Breast epithelium (tissue), 4 donors: ENCODE measurements around the gene DAPK1. TPM values are rescaled to one million over a fixed set of nuclear protein-coding genes. Genes with fewer than 3 reads are reported as not detected.

ENCODE experiments used
- DNase-seq, 2 donors: peaks; one replicate each; pipeline ENCODE4 v3.0.0-alpha.2; 2019; ENCODE audit warnings: low spot score in 2 of 2
- H3K27ac ChIP-seq, 2 donors: fragments of 200-600 bp; sonication (generic) in 1 of 2; one replicate each; pipeline ENCODE4 v1.5.1; 2016 to 2019; ENCODE audit warnings: mild to moderate bottlenecking in 1 of 2
- H3K27me3 ChIP-seq, 2 donors: fragments of 200-600 bp; sonication (generic) in 1 of 2; one replicate each; pipeline versions ENCODE4 v1.5.1 to v1.6.0; 2017 to 2019; ENCODE audit warnings: control low read depth in 1 of 2, mild to moderate bottlenecking in 1 of 2
- H3K36me3 ChIP-seq: fragments of 200-600 bp; one replicate; pipeline ENCODE4 v1.5.1; 2019
- H3K4me1 ChIP-seq, 2 donors: fragments of 200-600 bp; sonication (generic); one replicate each; pipeline ENCODE4 v1.5.1; 2016 to 2019; ENCODE audit warnings: control low read depth in 1 of 2
- H3K4me3 ChIP-seq, 3 donors: fragments of 200-600 bp; sonication (generic); 1 replicate in 2 of 3; 2 replicates in 1 of 3; pipeline ENCODE4 v1.5.1; 2016 to 2019; ENCODE audit warnings: mild to moderate bottlenecking in 3 of 3, moderate library complexity in 2 of 3
- H3K9me3 ChIP-seq, 2 donors: fragments of 200-600 bp; sonication (generic) in 1 of 2; one replicate each; pipeline ENCODE4 v1.5.1; 2016 to 2019; ENCODE audit warnings: control low read depth in 1 of 2
- POLR2A ChIP-seq: fragments of 450-650 bp; IDR thresholded peaks from one replicate; pipeline ENCODE4 v1.6.1; 2016; ENCODE audit warnings: antibody characterized with exemption, mild to moderate bottlenecking, moderate library complexity
- POLR2AphosphoS5 ChIP-seq, 3 donors: sonication (generic); formaldehyde crosslinking; IDR thresholded peaks; one replicate each; pipeline ENCODE4 v1.6.1; 2017; ENCODE audit warnings: antibody characterized with exemption in 3 of 3
- intact Hi-C: fragments of 100-400 bp; cut with DNase I; formaldehyde crosslinking; loops from one replicate; pipeline ENCODE4 v1.15.1; 2023; ENCODE audit warnings: low total_unique reads
- total RNA-seq, 3 donors: library from RNA; depleted of rRNA; stranded (reverse); fragments of >200 nt; gene quantifications; one replicate each; pipeline ENCODE4 v1.1.0, GENCODE V29; 2016
- TF ChIP-seq, protein P1 (sequence below), 3 donors: fragments of 450-650 bp; IDR thresholded peaks; one replicate each; pipeline ENCODE4 v1.5.1; 2016 to 2017; ENCODE audit warnings: antibody characterized with exemption in 3 of 3, mild to moderate bottlenecking in 3 of 3, moderate library complexity in 3 of 3

The DAPK1 gene
- 10 to 100 TPM; 14.7 to 42.6 (median 34.5) TPM for total RNA-seq

DNA sequence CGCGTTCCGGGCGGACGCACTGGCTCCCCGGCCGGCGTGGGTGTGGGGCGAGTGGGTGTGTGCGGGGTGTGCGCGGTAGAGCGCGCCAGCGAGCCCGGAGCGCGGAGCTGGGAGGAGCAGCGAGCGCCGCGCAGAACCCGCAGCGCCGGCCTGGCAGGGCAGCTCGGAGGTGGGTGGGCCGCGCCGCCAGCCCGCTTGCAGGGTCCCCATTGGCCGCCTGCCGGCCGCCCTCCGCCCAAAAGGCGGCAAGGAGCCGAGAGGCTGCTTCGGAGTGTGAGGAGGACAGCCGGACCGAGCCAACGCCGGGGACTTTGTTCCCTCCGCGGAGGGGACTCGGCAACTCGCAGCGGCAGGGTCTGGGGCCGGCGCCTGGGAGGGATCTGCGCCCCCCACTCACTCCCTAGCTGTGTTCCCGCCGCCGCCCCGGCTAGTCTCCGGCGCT is at the start of gene DAPK1:
Gene DAPK1, plus strand, starts transcription at position 264 of the 442 bp plus-strand sequence. CDS start 1,211 bp downstream, outside the sequence.
- Histone ChIP-seq H3K36me3 (no peaks in the 10 kb centered on the region), H3K9me3 (no peaks in the 10 kb centered on the region), H3K4me1 (peaks cover 7 to 8% of the 10 kb centered on the region in 2 donors), H3K4me3 (peak within 1 kb of the TSS; percentile 58 to 80 (median 74)), H3K27ac (peak within 1 kb of the TSS; percentile 50 to 59), H3K27me3 (peaks cover 0 to 34% of the 10 kb centered on the region in 2 donors)
- no peak for DNase-seq
- TF ChIP-seq POLR2A (no peak), POLR2AphosphoS5 (IDR thresholded peaks at IDR 0.05) (no peak)
- TF ChIP-seq, protein P1, sequence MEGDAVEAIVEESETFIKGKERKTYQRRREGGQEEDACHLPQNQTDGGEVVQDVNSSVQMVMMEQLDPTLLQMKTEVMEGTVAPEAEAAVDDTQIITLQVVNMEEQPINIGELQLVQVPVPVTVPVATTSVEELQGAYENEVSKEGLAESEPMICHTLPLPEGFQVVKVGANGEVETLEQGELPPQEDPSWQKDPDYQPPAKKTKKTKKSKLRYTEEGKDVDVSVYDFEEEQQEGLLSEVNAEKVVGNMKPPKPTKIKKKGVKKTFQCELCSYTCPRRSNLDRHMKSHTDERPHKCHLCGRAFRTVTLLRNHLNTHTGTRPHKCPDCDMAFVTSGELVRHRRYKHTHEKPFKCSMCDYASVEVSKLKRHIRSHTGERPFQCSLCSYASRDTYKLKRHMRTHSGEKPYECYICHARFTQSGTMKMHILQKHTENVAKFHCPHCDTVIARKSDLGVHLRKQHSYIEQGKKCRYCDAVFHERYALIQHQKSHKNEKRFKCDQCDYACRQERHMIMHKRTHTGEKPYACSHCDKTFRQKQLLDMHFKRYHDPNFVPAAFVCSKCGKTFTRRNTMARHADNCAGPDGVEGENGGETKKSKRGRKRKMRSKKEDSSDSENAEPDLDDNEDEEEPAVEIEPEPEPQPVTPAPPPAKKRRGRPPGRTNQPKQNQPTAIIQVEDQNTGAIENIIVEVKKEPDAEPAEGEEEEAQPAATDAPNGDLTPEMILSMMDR (IDR thresholded peaks at IDR 0.05) = no peak
- intact Hi-C loops = no loop called here

DNA sequence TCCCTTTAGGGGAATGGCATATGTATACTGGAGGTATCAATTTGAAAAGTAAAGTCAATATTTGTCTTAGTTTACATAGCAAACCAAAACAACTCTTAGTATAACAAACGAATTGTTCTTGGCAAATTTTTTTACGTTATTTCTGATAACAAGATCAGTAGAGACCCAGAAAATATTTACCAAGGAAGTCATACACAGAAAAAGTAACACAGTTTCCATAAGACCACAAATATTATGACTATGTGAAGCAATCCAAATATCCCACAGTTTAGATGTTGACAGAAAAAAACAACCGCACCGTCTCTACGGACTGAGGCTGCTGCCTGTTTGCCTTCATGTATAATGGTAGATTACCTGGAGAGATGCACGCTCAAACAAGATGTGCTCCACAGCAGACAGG is 46.5 kb upstream of the DAPK1 start:
- no peaks in the 10 kb centered on the region for H3K4me1 ChIP-seq
- DNase-seq = no peak
- intact Hi-C loops = no loop called here
- no peak overlapping the region for H3K4me3 ChIP-seq
- H3K27me3 ChIP-seq = peaks cover 0 to 2% of the 10 kb centered on the region in 2 donors
- no peak overlapping the region for H3K27ac ChIP-seq
- no peaks in the 10 kb centered on the region for H3K36me3 ChIP-seq
- TF ChIP-seq POLR2A (no peak), POLR2AphosphoS5 (IDR thresholded peaks at IDR 0.05) (no peak)
- TF ChIP-seq, protein P1 (IDR thresholded peaks at IDR 0.05) = no peak
- H3K9me3 ChIP-seq = peaks cover 12 to 19% of the 10 kb centered on the region in 2 donors

DNA sequence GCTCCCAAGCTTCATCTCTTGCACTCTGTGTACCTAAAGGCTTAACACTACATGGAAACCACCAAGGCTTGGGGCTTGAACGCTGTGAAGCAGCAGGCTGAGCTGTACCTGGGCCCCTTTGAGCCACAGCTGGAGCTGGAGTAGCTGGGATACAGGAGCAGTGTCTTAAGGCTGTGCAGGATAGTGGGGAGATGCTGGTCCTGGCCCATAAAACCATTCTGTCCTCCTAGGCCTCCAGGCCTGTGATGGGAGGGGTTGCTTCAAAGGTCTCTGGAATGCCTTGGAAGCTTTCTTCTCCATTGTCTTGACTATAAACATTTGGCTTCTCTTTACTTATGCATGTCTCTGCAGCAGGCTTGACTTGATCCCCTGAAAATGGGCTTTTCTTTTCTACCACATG is 42.3 kb upstream of the DAPK1 start:
- intact Hi-C loops = no loop called here
- no peaks in the 10 kb centered on the region for H3K4me1 ChIP-seq
- H3K27ac ChIP-seq = no peak overlapping the region

DNA sequence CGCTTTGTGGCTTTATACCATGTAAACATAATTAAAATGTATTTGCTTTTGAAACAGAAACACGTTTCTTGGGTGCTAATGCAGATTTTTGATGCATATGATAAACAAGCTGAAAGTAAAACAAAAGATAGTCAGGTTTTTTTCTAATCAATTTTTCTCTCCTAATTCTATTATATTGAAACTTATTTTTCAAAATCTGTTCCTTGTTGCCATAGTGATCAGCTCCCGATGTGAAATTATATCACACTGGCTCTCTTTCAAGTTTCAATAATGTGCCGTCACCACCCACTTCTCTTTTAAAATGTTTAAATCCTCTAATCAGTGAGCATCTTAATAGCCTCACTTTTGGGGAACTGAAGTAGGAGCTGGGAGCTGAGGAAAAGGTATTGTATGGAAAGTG is 36.4 kb upstream of the DAPK1 start:
- Histone ChIP-seq H3K9me3 (peaks cover 0 to 5% of the 10 kb centered on the region in 2 donors), H3K4me3 (no peak overlapping the region), H3K27me3 (no peaks in the 10 kb centered on the region), H3K27ac (no peak overlapping the region), H3K4me1 (no peaks in the 10 kb centered on the region), H3K36me3 (no peaks in the 10 kb centered on the region)
- TF ChIP-seq, protein P1 (IDR thresholded peaks at IDR 0.05) = no peak
- no peak for TF ChIP-seq POLR2AphosphoS5 (IDR thresholded peaks at IDR 0.05)
- no peak for TF ChIP-seq POLR2A
- no peak for DNase-seq
- intact Hi-C loops = no loop called here

More for the DNA sequence above, 42.3 kb upstream of the DAPK1 start:
- TF ChIP-seq POLR2A (no peak), POLR2AphosphoS5 (IDR thresholded peaks at IDR 0.05) (no peak)
- TF ChIP-seq, protein P1 (IDR thresholded peaks at IDR 0.05) = no peak
- DNase-seq = no peak
- Histone ChIP-seq H3K36me3 (no peaks in the 10 kb centered on the region), H3K4me3 (no peak overlapping the region), H3K9me3 (peaks cover 12 to 25% of the 10 kb centered on the region in 2 donors), H3K27me3 (no peaks in the 10 kb centered on the region)

DNA sequence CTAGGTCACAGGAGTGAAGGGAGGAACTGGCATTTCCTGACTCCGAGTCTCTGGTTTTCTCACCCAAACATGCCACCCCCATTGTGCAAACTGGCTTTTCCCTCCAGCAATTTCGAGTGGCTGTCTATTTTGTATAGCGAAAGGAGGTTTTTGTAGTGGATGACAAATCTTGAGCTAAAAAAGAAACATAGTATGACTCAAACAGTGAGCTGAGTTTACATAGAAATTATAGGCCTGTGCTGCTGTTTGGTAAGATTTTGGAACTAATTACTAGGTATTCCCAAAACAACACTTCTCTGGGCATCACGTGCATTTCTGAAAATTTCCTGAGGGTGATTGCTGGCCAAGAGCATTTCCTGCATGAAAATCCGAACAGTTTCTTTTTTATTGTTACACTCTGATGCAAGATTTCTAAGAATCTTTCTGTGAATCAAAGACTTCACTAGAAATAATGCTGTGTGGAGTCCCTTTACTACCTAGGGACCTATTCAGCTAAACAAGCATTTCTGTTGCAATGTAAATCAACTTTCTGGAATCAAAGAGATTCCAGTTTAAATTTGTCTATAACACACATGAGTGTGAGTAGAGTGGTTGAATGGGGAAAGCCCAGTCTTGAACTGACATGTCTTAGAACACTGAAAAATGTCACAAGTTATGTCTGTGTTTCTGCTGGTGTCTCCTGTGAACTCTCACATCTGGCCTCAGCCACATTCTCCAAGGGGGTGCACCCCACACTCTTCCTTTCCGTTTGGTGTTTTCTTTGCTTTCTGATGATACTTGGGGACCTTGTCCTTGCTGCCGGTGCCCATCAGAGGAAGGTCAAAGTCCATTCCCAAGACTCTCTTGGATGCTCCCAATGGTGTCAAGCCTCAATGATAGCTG is 33.3 kb upstream of the DAPK1 start:
- Histone ChIP-seq H3K9me3 (no peaks in the 10 kb centered on the region), H3K4me3 (no peak overlapping the region), H3K27me3 (no peaks in the 10 kb centered on the region), H3K4me1 (no peaks in the 10 kb centered on the region), H3K36me3 (no peaks in the 10 kb centered on the region), H3K27ac (peak overlapping the region in 1 of 2 donors; percentile 21)
- intact Hi-C loops = no loop called here
- TF ChIP-seq POLR2A = no peak
- no peak for TF ChIP-seq POLR2AphosphoS5 (IDR thresholded peaks at IDR 0.05)
- TF ChIP-seq, protein P1 (IDR thresholded peaks at IDR 0.05) = no peak
- no peak for DNase-seq
